Astrocyte (in vitro differentiated cells and primary cell): Measurements from ENCODE around the gene RHNO1.

ENCODE experiments used
- CTCF ChIP-seq: IDR thresholded peaks from 2 replicates; pipeline ENCODE4 v1.5.1; 2011; ENCODE audit warnings: low read depth, mild to moderate bottlenecking, inconsistent platforms, low read length, moderate library complexity; ENCODE audit not compliant: insufficient read depth
- EZH2 ChIP-seq: IDR thresholded peaks from 2 replicates; pipeline ENCODE4 v1.6.1; 2012; ENCODE audit warnings: mild to moderate bottlenecking, low read length, inconsistent platforms; ENCODE audit not compliant: insufficient read depth

DNA sequence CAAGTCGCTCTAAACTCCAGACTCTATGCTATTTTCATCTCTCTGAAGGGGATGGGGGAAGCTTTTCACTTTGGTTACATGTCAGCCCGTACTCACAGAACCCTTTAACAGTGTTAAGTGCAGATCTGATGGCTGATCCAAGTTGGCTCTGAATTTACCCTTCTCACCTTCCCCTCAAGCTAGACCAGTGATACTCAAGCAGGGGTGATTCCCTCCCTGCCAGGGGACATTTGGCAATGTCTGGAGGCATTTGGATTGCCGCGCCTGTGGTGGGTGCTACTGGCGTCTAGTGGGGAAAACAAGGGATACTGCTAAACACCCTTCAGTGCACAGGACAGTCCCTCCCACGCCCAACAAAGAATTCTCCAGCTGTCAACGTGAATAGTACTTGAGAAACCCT lies 14.1 kb upstream of the RHNO1 start:
- TF ChIP-seq CTCF (no peak), EZH2 (no peak)
